Germinal center (tissue), 1 donor: Measurements from ENCODE around the gene HDHD3.

ENCODE experiments used
- DNase-seq: peaks from one replicate; pipeline ENCODE4 v3.0.0; 2012; ENCODE audit warnings: mixed read lengths, low spot score

Gene HDHD3

GRCh38 chr9:113328045-113328782 is 48.6 kb downstream of the HDHD3 start:
- no peak for DNase-seq

GRCh38 chr9:113326230-113326629 is 50.6 kb downstream of the HDHD3 start:
- no peak for DNase-seq
